Measurements from ENCODE around the gene ACR. TPM values are rescaled to one million over a fixed set of nuclear protein-coding genes. Genes with fewer than 3 reads are reported as not detected.
"Not testable (repeated sequence)": the region's sequence is repeated elsewhere in the genome, so short reads cannot be mapped to it uniquely, and the experiment has no call there.

The ACR gene
- total RNA-seq, 4 donors from 2014 or later = not detected

- no peak overlapping the region for H3K4me3 ChIP-seq
- no peaks in the 10 kb centered on the region for H3K36me3 ChIP-seq
- no peaks in the 10 kb centered on the region for H3K9me3 ChIP-seq
- TF ChIP-seq CTCF (IDR thresholded peaks at IDR 0.05) = no peak
- TF ChIP-seq POLR2A (IDR thresholded peaks at IDR 0.05) = no peak
- no peak overlapping the region for H3K27ac ChIP-seq
- no peaks in the 10 kb centered on the region for H3K4me1 ChIP-seq
- no peaks in the 10 kb centered on the region for H3K27me3 ChIP-seq
- DNase-seq = peak in 2 of 3 donors; percentile 23 to 29
These were observed 1.3 kb downstream of the ACR start for GRCh38 chr22:50739279-50739691.

GRCh38 chr22:50739894-50740293 is 1.9 kb downstream of the ACR start:
- peak in 2 of 3 donors; percentile 23 to 29 for DNase-seq
- Histone ChIP-seq H3K4me3 (no peak overlapping the region), H3K36me3 (no peaks in the 10 kb centered on the region), H3K9me3 (no peaks in the 10 kb centered on the region), H3K27me3 (no peaks in the 10 kb centered on the region), H3K27ac (no peak overlapping the region), H3K4me1 (no peaks in the 10 kb centered on the region)
- TF ChIP-seq POLR2A (IDR thresholded peaks at IDR 0.05) (no peak), CTCF (IDR thresholded peaks at IDR 0.05) (no peak)

- DNase-seq, H3K27ac ChIP-seq, H3K9me3 ChIP-seq: not testable (repeated sequence)
These were observed 2.7 kb downstream of the ACR start for GRCh38 chr22:50740714-50741113.

GRCh38 chr22:50744424-50744823 is 6.4 kb downstream of the ACR start:
- H3K4me3 ChIP-seq, H3K9me3 ChIP-seq, H3K27me3 ChIP-seq, DNase-seq, H3K36me3 ChIP-seq, H3K4me1 ChIP-seq, H3K27ac ChIP-seq: not testable (repeated sequence)

More at GRCh38 chr22:50740714-50741113, 2.7 kb downstream of the ACR start:
- H3K27me3 ChIP-seq, H3K4me1 ChIP-seq, H3K36me3 ChIP-seq, H3K4me3 ChIP-seq: not testable (repeated sequence)

- not testable (repeated sequence) for H3K9me3 ChIP-seq, H3K4me1 ChIP-seq, H3K36me3 ChIP-seq, DNase-seq, H3K4me3 ChIP-seq, H3K27ac ChIP-seq, H3K27me3 ChIP-seq
These were observed 9.5 kb downstream of the ACR start for GRCh38 chr22:50747521-50747920.

- not testable (repeated sequence) for H3K4me1 ChIP-seq, H3K4me3 ChIP-seq, H3K27me3 ChIP-seq, H3K36me3 ChIP-seq, H3K9me3 ChIP-seq, DNase-seq, H3K27ac ChIP-seq
These were observed 10.6 kb downstream of the ACR start for GRCh38 chr22:50748630-50749029.

GRCh38 chr22:50749302-50750074 is 11.5 kb downstream of the ACR start:
- H3K27ac ChIP-seq, H3K9me3 ChIP-seq, DNase-seq, H3K27me3 ChIP-seq, H3K4me3 ChIP-seq, H3K36me3 ChIP-seq, H3K4me1 ChIP-seq: not testable (repeated sequence)

GRCh38 chr22:50755251-50755650 is 17.2 kb downstream of the ACR start:
- not testable (repeated sequence) for H3K27ac ChIP-seq, H3K9me3 ChIP-seq, DNase-seq, H3K4me3 ChIP-seq, H3K4me1 ChIP-seq, H3K36me3 ChIP-seq, H3K27me3 ChIP-seq

GRCh38 chr22:50756406-50756805 is 18.4 kb downstream of the ACR start:
- not testable (repeated sequence) for H3K4me1 ChIP-seq, H3K27me3 ChIP-seq, DNase-seq, H3K36me3 ChIP-seq, H3K9me3 ChIP-seq, H3K27ac ChIP-seq
- peak overlapping the region in 1 of 4 donors; percentile 48 for H3K4me3 ChIP-seq

Measured in Peyer's patch (tissue), 4 donors.